ENCODE results near the gene PLAAT4.

DNA sequence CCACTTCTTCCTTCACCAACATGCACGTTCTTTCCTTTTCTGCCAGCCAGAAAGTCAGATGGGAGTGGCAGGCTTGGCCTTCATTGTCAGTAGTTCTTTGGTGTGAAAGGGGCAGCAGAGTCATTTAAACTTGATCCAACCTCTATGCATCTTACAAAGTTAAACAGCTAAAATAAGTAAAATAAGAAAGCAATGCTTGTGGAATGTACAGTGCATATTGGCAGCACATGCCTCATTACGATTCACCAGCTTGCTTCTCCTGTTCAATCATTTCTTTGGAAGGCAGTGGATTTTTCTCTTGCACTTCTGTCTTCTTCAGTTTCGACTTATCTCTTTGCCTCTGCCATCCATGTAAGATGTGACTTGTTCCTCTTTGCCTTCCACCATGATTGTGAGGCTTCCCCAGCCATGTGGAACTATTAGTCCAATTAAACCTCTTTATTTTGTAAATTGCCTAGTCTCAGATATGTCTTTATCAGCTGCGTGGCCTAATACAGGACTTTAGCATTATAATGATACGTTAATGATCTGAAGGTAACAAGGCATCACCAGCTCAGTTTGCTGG is 15.9 kb upstream of the PLAAT4 start:
- TF ChIP-seq NANOG (IDR thresholded peaks at IDR 0.05; ENCODE audit: borderline replicate concordance) (no peak), CTCF (conservative IDR thresholded peaks at IDR 0.05; ENCODE audit: low read depth in 2 of 2) (no peak), EZH2phosphoT487 (IDR thresholded peaks at IDR 0.05; ENCODE audit: unreplicated experiment) (no peak), EZH2 (IDR thresholded peaks at IDR 0.05; ENCODE audit: low read depth, unreplicated experiment) (no peak), POLR2AphosphoS5 (IDR thresholded peaks at IDR 0.05; ENCODE audit: low read depth) (no peak), JUNB (IDR thresholded peaks at IDR 0.05; ENCODE audit: unreplicated experiment) (no peak), ZNF331 (CRISPR knock-in tag; IDR thresholded peaks at IDR 0.05; ENCODE audit: low read depth) (no peak)
- TF ChIP-seq, protein P1, sequence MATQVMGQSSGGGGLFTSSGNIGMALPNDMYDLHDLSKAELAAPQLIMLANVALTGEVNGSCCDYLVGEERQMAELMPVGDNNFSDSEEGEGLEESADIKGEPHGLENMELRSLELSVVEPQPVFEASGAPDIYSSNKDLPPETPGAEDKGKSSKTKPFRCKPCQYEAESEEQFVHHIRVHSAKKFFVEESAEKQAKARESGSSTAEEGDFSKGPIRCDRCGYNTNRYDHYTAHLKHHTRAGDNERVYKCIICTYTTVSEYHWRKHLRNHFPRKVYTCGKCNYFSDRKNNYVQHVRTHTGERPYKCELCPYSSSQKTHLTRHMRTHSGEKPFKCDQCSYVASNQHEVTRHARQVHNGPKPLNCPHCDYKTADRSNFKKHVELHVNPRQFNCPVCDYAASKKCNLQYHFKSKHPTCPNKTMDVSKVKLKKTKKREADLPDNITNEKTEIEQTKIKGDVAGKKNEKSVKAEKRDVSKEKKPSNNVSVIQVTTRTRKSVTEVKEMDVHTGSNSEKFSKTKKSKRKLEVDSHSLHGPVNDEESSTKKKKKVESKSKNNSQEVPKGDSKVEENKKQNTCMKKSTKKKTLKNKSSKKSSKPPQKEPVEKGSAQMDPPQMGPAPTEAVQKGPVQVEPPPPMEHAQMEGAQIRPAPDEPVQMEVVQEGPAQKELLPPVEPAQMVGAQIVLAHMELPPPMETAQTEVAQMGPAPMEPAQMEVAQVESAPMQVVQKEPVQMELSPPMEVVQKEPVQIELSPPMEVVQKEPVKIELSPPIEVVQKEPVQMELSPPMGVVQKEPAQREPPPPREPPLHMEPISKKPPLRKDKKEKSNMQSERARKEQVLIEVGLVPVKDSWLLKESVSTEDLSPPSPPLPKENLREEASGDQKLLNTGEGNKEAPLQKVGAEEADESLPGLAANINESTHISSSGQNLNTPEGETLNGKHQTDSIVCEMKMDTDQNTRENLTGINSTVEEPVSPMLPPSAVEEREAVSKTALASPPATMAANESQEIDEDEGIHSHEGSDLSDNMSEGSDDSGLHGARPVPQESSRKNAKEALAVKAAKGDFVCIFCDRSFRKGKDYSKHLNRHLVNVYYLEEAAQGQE (IDR thresholded peaks at IDR 0.05; ENCODE audit: unreplicated experiment): no peak
